ENCODE measurements around the gene FGD2. TPM values are rescaled to one million over a fixed set of nuclear protein-coding genes. Genes with fewer than 3 reads are reported as not detected.

Gene FGD2
- total and polyA plus RNA-seq, 2 of the 4 experiments (the other 2 are of a cell fraction): 0.07 TPM; not detected in 1

DNA sequence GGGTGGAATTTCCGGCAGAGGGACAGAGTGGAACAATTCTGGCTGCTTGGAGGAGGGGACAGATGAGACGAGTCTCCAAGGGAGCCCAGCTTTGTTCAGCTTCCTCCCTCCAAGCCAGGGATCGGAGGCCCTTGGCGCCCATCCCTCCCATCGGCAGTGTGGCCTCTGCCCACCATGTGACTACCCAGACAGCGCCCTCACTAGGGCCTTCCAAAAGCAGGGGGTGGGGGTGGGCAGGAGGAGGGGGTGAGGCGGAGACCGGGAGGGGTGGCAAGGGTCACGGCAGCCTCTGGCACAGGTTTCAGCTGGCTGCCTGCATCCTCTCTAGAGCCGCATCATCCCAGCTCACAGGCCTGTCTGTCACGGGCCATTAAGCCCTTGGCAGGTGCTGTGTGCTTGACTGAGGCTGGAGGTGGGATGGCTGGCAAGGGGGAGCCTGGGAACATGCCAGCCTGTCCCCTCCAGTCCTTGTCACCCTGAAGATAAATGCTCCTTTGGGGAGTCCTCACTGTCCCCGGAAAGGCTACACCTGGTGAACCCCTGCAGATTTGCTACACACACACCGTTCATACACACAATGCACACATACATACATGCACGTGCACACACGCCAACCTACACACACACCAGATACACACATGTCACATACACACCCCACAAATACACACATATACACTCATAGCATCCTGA lies 6.2 kb upstream of the FGD2 start:
- CTCF ChIA-PET: no interaction called here
- no peak overlapping the region for H4K8ac ChIP-seq (ENCODE audit: low read depth in 2 of 2, low read length in 2 of 2)
- H3K14ac ChIP-seq (replicated peaks; ENCODE audit: low read depth, low read length): no peak overlapping the region
- H3K4me2 ChIP-seq (ENCODE audit: low read depth, low read length): no peak overlapping the region
- H3K9me3 ChIP-seq (ENCODE audit: control insufficient read depth, insufficient read depth, low read length): no peaks in the 10 kb centered on the region
- no peaks in the 10 kb centered on the region for H3K36me3 ChIP-seq (ENCODE audit: control insufficient read depth, insufficient read depth, low read length)
- in situ Hi-C loops (cut with MboI; ENCODE audit: low sequenced_read_pairs) (no loop called here), intact Hi-C loops (cut with micrococcal nuclease) (no loop called here), dilution Hi-C loops (cut with HindIII; ENCODE audit: low sequenced_read_pairs, unreplicated experiment) (no loop called here)
- TF ChIP-seq MAFK (IDR thresholded peaks at IDR 0.05; ENCODE audit: low read depth, low read length) (no peak), RAD21 (IDR thresholded peaks at IDR 0.05; ENCODE audit: low read length) (no peak), BHLHE40 (IDR thresholded peaks at IDR 0.05; ENCODE audit: low read depth, low read length) (no peak), POLR2A (IDR thresholded peaks at IDR 0.05; ENCODE audit: low read depth, low read length) (no peak), FOS (IDR thresholded peaks at IDR 0.05; ENCODE audit: low read depth, low read length) (no peak), NFE2L2 (IDR thresholded peaks at IDR 0.05; ENCODE audit: low read depth, low read length) (no peak), RFX5 (IDR thresholded peaks at IDR 0.05; ENCODE audit: low read depth, low read length) (no peak), MAZ (IDR thresholded peaks at IDR 0.05; ENCODE audit: borderline replicate concordance, low read depth, low read length) (no peak), CEBPB (IDR thresholded peaks at IDR 0.05; ENCODE audit: low read depth, low read length) (no peak), RCOR1 (IDR thresholded peaks at IDR 0.05; ENCODE audit: insufficient replicate concordance, low read length) (no peak), MXI1 (IDR thresholded peaks at IDR 0.05; ENCODE audit: borderline replicate concordance, low read depth, low read length) (no peak), CHD1 (IDR thresholded peaks at IDR 0.05; ENCODE audit: low read depth, low read length) (no peak)
- TF ChIP-seq, protein P1, sequence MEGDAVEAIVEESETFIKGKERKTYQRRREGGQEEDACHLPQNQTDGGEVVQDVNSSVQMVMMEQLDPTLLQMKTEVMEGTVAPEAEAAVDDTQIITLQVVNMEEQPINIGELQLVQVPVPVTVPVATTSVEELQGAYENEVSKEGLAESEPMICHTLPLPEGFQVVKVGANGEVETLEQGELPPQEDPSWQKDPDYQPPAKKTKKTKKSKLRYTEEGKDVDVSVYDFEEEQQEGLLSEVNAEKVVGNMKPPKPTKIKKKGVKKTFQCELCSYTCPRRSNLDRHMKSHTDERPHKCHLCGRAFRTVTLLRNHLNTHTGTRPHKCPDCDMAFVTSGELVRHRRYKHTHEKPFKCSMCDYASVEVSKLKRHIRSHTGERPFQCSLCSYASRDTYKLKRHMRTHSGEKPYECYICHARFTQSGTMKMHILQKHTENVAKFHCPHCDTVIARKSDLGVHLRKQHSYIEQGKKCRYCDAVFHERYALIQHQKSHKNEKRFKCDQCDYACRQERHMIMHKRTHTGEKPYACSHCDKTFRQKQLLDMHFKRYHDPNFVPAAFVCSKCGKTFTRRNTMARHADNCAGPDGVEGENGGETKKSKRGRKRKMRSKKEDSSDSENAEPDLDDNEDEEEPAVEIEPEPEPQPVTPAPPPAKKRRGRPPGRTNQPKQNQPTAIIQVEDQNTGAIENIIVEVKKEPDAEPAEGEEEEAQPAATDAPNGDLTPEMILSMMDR (conservative IDR thresholded peaks at IDR 0.05; ENCODE audit: low read depth, low read length): no peak
- TF ChIP-seq, protein P2, sequence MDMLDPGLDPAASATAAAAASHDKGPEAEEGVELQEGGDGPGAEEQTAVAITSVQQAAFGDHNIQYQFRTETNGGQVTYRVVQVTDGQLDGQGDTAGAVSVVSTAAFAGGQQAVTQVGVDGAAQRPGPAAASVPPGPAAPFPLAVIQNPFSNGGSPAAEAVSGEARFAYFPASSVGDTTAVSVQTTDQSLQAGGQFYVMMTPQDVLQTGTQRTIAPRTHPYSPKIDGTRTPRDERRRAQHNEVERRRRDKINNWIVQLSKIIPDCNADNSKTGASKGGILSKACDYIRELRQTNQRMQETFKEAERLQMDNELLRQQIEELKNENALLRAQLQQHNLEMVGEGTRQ (IDR thresholded peaks at IDR 0.05; ENCODE audit: low read depth, low read length): no peak
- TF ChIP-seq, protein P3, sequence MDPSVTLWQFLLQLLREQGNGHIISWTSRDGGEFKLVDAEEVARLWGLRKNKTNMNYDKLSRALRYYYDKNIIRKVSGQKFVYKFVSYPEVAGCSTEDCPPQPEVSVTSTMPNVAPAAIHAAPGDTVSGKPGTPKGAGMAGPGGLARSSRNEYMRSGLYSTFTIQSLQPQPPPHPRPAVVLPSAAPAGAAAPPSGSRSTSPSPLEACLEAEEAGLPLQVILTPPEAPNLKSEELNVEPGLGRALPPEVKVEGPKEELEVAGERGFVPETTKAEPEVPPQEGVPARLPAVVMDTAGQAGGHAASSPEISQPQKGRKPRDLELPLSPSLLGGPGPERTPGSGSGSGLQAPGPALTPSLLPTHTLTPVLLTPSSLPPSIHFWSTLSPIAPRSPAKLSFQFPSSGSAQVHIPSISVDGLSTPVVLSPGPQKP (IDR thresholded peaks at IDR 0.05; ENCODE audit: borderline replicate concordance, low read depth, low read length): no peak
- DNase-seq: no peak
- H2BK15ac ChIP-seq (ENCODE audit: low read depth, low read length): no peak overlapping the region
- no peak overlapping the region for H2BK120ac ChIP-seq (ENCODE audit: low read depth, low read length)
- no peak overlapping the region for H3K4ac ChIP-seq (ENCODE audit: low read depth, low read length)
- WGBS, 2 experiments (ENCODE audit: extremely low coverage in 2 of 2, insufficient read length in 1 of 2): no CpG with 5 or more reads among the region's 15 CpGs
- BruUV-seq (replicated peaks): no TSS peak
- H3K27ac ChIP-seq (ENCODE audit: insufficient read depth, low read length): no peak overlapping the region
- ATAC-seq (ENCODE audit: low read depth): no peak
- no peak overlapping the region for H3K18ac ChIP-seq (ENCODE audit: low read depth, low read length)
- H4K5ac ChIP-seq (ENCODE audit: low read depth, low read length): no peak overlapping the region
- no peaks in the 10 kb centered on the region for H3K9me1 ChIP-seq (ENCODE audit: insufficient read depth, low read length)
- no peak overlapping the region for H3K56ac ChIP-seq (ENCODE audit: extremely low read depth, insufficient read depth, low read length)
- no peak overlapping the region for H3K23ac ChIP-seq (ENCODE audit: low read depth, low read length)
- H2BK20ac ChIP-seq (ENCODE audit: low read depth, low read length): no peak overlapping the region
- H2AK9ac ChIP-seq (replicated peaks; ENCODE audit: low read depth, low read length, poor library complexity): no peak overlapping the region
- no peaks in the 10 kb centered on the region for H3K4me1 ChIP-seq (ENCODE audit: control insufficient read depth, insufficient read depth, low read length)
- no peak overlapping the region for H3K4me3 ChIP-seq (ENCODE audit: insufficient read depth, low read depth, low read length)
- H4K91ac ChIP-seq (ENCODE audit: insufficient read depth, low read depth, low read length): no peak overlapping the region
- no peak overlapping the region for H3K9ac ChIP-seq (ENCODE audit: low read depth, low read length)
- H3K27me3 ChIP-seq (ENCODE audit: control insufficient read depth, insufficient read depth, low read length): peaks cover 40% of the 10 kb centered on the region
- POLR2A ChIA-PET (ENCODE audit: unreplicated experiment): no interaction called here
- no peaks in the 10 kb centered on the region for H4K20me1 ChIP-seq (ENCODE audit: insufficient read depth, low read length)
- no peak overlapping the region for H2BK5ac ChIP-seq (ENCODE audit: low read depth, low read length, poor library complexity, severe bottlenecking)
- no peak overlapping the region for H2AFZ ChIP-seq (replicated peaks; ENCODE audit: low read length, poor library complexity)
- no peak overlapping the region for H2AK5ac ChIP-seq (ENCODE audit: low read depth, low read length)
- H3K79me1 ChIP-seq (ENCODE audit: low read depth in 1 of 2, low read length in 2 of 2): no peaks in the 10 kb centered on the region
